Measurements from ENCODE around the gene DIPK1B. TPM values are rescaled to one million over a fixed set of nuclear protein-coding genes. Genes with fewer than 3 reads are reported as not detected.

DIPK1B gene
- total and polyA plus RNA-seq, 2 donors (not counting 3 experiments of a cell fraction or from before 2014, with no cell fraction given) = 253 to 441 TPM

GRCh38 chr9:136725612-136726011, 13.2 kb downstream of the DIPK1B start:
- FAIRE-seq (no peak), DNase-seq (ENCODE audit: low read depth, low spot score) (peak; percentile 67)
- Histone ChIP-seq H4K20me1 (replicated peaks; ENCODE audit: control insufficient read depth, extremely low read depth, insufficient read depth, low read length) (no peaks in the 10 kb centered on the region), H3K27me3 (ENCODE audit: control insufficient read depth in 2 of 2, insufficient read depth in 2 of 2, low read length in 2 of 2) (no peaks in the 10 kb centered on the region), H3K79me2 (ENCODE audit: control insufficient read depth, insufficient read depth, low read length) (peaks cover 81% of the 10 kb centered on the region), H3K4me2 (ENCODE audit: insufficient read depth, low read length) (peak overlapping the region; percentile 67), H3K4me3 (replicated peaks in 1 of 3; ENCODE audit: insufficient read depth in 1 of 3, low read depth in 1 of 3, low read length in 3 of 3) (peak overlapping the region; percentile 3 to 89 (median 70)), H3K36me3 (ENCODE audit: control insufficient read depth in 2 of 2, extremely low read depth in 1 of 2, insufficient read depth in 2 of 2, low read length in 2 of 2) (peaks cover 12 to 36% of the 10 kb centered on the region in 2 experiments), H3K27ac (ENCODE audit: insufficient read depth, low read depth, low read length) (peak overlapping the region; percentile 30), H3K9ac (replicated peaks; ENCODE audit: extremely low read depth, insufficient read depth, low read length) (peak overlapping the region; percentile 67), H3K4me1 (ENCODE audit: control insufficient read depth, extremely low read depth, insufficient read depth, low read length) (peaks cover 53% of the 10 kb centered on the region), H2AFZ (ENCODE audit: low read depth, low read length) (no peak overlapping the region), H3K9me1 (replicated peaks; ENCODE audit: control insufficient read depth, extremely low read depth, insufficient read depth, low read length) (no peaks in the 10 kb centered on the region), H3K9me3 (replicated peaks; ENCODE audit: control insufficient read depth, insufficient read depth, low read length) (no peaks in the 10 kb centered on the region)
- TF ChIP-seq MYC (IDR thresholded peaks at IDR 0.05; ENCODE audit: low read depth, low read length) (no peak), EZH2 (IDR thresholded peaks at IDR 0.05; ENCODE audit: borderline replicate concordance, low read depth, low read length, severe bottlenecking) (no peak), CTCF (IDR thresholded peaks at IDR 0.05; ENCODE audit: extremely low read depth in 1 of 2, insufficient read depth in 1 of 2, low read depth in 1 of 2, low read length in 2 of 2) (no peak), POLR2A (IDR thresholded peaks at IDR 0.05; ENCODE audit: low read depth, low read length) (no peak), JUN (IDR thresholded peaks at IDR 0.05; ENCODE audit: borderline replicate concordance, insufficient read depth, insufficient read length, low read depth) (no peak), MAX (IDR thresholded peaks at IDR 0.05; ENCODE audit: insufficient read depth, insufficient read length) (no peak), FOS (IDR thresholded peaks at IDR 0.05; ENCODE audit: borderline replicate concordance, insufficient read depth, low read length) (no peak), GATA2 (IDR thresholded peaks at IDR 0.05; ENCODE audit: insufficient read depth, insufficient read length, low read depth, low read length) (no peak), POLR2AphosphoS5 (IDR thresholded peaks at IDR 0.05; ENCODE audit: insufficient read depth, low read depth, low read length) (no peak)
- no TSS peak for BruUV-seq (replicated peaks)
- dilution Hi-C loops (cut with MboI; ENCODE audit: extremely low pct_ligation_motif_present, low sequenced_read_pairs) (no loop called here), intact Hi-C loops (cut with micrococcal nuclease) (loop anchor here (2.0 to 5.0 kb wide), 2 partner anchors 53 to 67 kb away; partner anchors contain the start of gene TMEM141)
- POLR2A ChIA-PET = interaction anchor here (1.1 kb wide), 1 partner anchor 12 kb away, joined by 10 read pairs; no protein-coding TSS in a partner anchor
- CTCF ChIA-PET = interaction anchor here (0.6 to 0.9 kb wide), 2 partner anchors 10 to 12 kb away, joined by 3 read pairs; no protein-coding TSS in a partner anchor
